ENCODE results near the gene PNMA5.

The PNMA5 gene

GRCh38 chrX:152945021-152945979, 48.6 kb downstream of the PNMA5 start:
- Histone ChIP-seq H2AFZ (ENCODE audit: low read depth, low read length) (no peak overlapping the region), H3K27me3 (ENCODE audit: low read depth, low read length) (no peaks in the 10 kb centered on the region), H3K4me2 (ENCODE audit: low read length) (no peak overlapping the region), H4K20me1 (ENCODE audit: insufficient read depth, low read length) (no peaks in the 10 kb centered on the region), H3K27ac (ENCODE audit: low read length) (no peak overlapping the region), H3K4me1 (ENCODE audit: low read length) (peaks cover 9% of the 10 kb centered on the region; the same call in 1 of the 2 replicates), H3K9me3 (ENCODE audit: insufficient read depth, low read length) (no peaks in the 10 kb centered on the region), H3K79me2 (ENCODE audit: low read length) (no peaks in the 10 kb centered on the region), H3K4me3 (ENCODE audit: low read length) (no peak overlapping the region), H3K9ac (ENCODE audit: low read length) (no peak overlapping the region), H3K36me3 (replicated peaks; ENCODE audit: low read depth, low read length) (no peaks in the 10 kb centered on the region)
- TF ChIP-seq CTCF (IDR thresholded peaks at IDR 0.05; ENCODE audit: low read depth, low read length): no peak
- no peak for TF ChIP-seq EZH2phosphoT487 (IDR thresholded peaks at IDR 0.05; ENCODE audit: low read depth)

DNA sequence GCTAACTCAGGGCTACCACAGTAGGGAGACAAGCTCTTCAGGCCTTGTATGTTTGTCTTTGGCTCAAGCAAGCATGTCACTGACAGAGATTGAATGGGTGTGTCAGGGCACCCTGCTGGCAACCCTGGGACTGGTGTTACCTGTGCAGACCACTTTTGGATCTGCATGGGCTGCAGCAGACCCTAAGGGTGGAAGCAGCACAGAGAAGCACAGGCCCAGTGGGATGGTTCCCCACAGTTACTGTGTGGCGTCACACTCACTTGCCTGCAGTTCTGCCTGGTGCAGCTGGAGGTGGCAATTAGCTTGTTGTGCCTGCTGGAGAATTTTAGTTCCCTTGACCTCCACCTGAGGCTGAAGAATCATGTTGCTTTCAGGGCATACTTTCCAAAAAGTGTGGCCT, 50.1 kb downstream of the PNMA5 start:
- Histone ChIP-seq H2AFZ (ENCODE audit: low read depth, low read length) (no peak overlapping the region), H3K79me2 (ENCODE audit: low read length) (no peaks in the 10 kb centered on the region), H3K36me3 (replicated peaks; ENCODE audit: low read depth, low read length) (no peaks in the 10 kb centered on the region), H3K4me3 (ENCODE audit: low read length) (no peak overlapping the region), H3K9me3 (ENCODE audit: insufficient read depth, low read length) (no peaks in the 10 kb centered on the region), H3K9ac (ENCODE audit: low read length) (no peak overlapping the region), H3K4me1 (ENCODE audit: low read length) (peaks cover 9% of the 10 kb centered on the region; the same call in 1 of the 2 replicates), H3K27me3 (ENCODE audit: low read depth, low read length) (no peaks in the 10 kb centered on the region), H4K20me1 (ENCODE audit: insufficient read depth, low read length) (no peaks in the 10 kb centered on the region), H3K27ac (ENCODE audit: low read length) (no peak overlapping the region), H3K4me2 (ENCODE audit: low read length) (no peak overlapping the region)
- TF ChIP-seq CTCF (IDR thresholded peaks at IDR 0.05; ENCODE audit: low read depth, low read length): no peak
- TF ChIP-seq EZH2phosphoT487 (IDR thresholded peaks at IDR 0.05; ENCODE audit: low read depth): no peak

DNA sequence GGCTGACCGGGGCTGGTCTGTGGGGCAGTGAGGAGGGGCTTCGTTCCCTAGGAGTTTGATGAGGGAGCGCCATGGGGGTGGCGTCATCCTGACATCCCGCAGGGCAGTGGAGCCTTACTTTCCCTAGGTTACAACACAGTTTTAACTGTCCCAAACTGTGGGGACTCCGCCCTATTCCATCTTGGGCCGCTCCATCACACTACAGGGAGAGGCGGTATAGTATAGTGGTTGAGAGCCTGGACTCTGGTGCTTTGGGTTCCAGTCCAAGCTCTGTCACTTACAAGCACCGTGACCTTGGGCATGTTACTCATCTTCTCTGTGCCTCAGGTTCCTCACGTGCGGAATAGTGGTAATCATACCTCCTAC, 51.9 kb downstream of the PNMA5 start:
- no peak for TF ChIP-seq EZH2phosphoT487 (IDR thresholded peaks at IDR 0.05; ENCODE audit: low read depth)
- TF ChIP-seq CTCF (IDR thresholded peaks at IDR 0.05; ENCODE audit: low read depth, low read length): no peak
- Histone ChIP-seq H3K4me3 (ENCODE audit: low read length) (peak overlapping the region; percentile 97), H3K27me3 (ENCODE audit: low read depth, low read length) (no peaks in the 10 kb centered on the region), H3K9me3 (ENCODE audit: insufficient read depth, low read length) (no peaks in the 10 kb centered on the region), H3K4me2 (ENCODE audit: low read length) (peak overlapping the region; percentile 79), H3K9ac (ENCODE audit: low read length) (peak overlapping the region; percentile 84), H2AFZ (ENCODE audit: low read depth, low read length) (peak overlapping the region; percentile 67; the same call in 1 of the 2 replicates), H3K79me2 (ENCODE audit: low read length) (no peaks in the 10 kb centered on the region), H3K36me3 (replicated peaks; ENCODE audit: low read depth, low read length) (no peaks in the 10 kb centered on the region), H3K27ac (ENCODE audit: low read length) (peak overlapping the region; percentile 36; the same call in 1 of the 2 replicates), H4K20me1 (ENCODE audit: insufficient read depth, low read length) (no peaks in the 10 kb centered on the region), H3K4me1 (ENCODE audit: low read length) (peaks cover 9% of the 10 kb centered on the region; the same call in 1 of the 2 replicates)

DNA sequence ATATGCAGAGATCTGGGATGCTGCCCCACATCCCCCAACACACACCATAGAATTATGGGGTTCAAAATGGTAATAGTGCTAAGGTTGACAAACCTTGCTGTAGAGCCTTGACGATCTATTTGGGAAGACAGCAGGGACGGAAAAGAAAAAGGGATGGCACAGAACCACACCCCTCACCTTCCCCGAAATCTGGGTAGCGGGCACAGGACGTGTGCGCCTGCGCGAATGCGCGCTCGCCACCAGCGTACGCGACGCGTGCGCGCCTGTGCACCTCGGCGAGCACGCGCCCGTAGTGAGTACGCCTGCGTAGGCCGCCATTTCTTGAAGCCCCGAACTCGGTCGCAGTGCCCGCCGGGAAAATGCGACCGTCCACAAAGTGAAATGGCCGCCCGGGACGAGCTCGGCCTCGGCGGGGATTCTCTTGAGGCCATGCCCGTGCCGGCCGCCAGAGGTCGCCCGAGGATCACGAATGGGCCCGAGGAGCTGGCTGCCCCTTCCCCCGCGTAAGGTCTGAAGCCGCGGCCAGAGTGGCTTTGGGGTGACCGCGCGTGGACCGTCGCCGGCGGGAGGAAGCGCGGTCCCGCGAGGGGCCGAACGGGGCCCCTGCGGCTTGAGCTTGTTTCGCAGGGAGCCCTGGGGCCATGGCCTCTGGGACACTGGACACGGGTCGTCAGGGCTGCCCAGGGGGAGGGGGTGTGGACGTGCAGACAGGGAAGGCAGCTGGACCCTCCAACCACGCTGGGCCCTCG, 52.4 kb downstream of the PNMA5 start:
- Histone ChIP-seq H3K79me2 (ENCODE audit: low read length) (no peaks in the 10 kb centered on the region), H3K4me3 (ENCODE audit: low read length) (peak overlapping the region; percentile 97), H3K36me3 (replicated peaks; ENCODE audit: low read depth, low read length) (no peaks in the 10 kb centered on the region), H3K4me1 (ENCODE audit: low read length) (peaks cover 9% of the 10 kb centered on the region; the same call in 1 of the 2 replicates), H2AFZ (ENCODE audit: low read depth, low read length) (peak overlapping the region; percentile 78), H3K9me3 (ENCODE audit: insufficient read depth, low read length) (no peaks in the 10 kb centered on the region), H4K20me1 (ENCODE audit: insufficient read depth, low read length) (no peaks in the 10 kb centered on the region), H3K27ac (ENCODE audit: low read length) (peak overlapping the region; percentile 36; the same call in 1 of the 2 replicates), H3K4me2 (ENCODE audit: low read length) (peak overlapping the region; percentile 91), H3K27me3 (ENCODE audit: low read depth, low read length) (no peaks in the 10 kb centered on the region), H3K9ac (ENCODE audit: low read length) (peak overlapping the region; percentile 89)
- peak; percentile 61 for TF ChIP-seq CTCF (IDR thresholded peaks at IDR 0.05; ENCODE audit: low read depth, low read length)
- no peak for TF ChIP-seq EZH2phosphoT487 (IDR thresholded peaks at IDR 0.05; ENCODE audit: low read depth)
